ENCODE measurements around the gene COL9A1.

Gene COL9A1

GRCh38 chr6:70188202-70188601 is 114.7 kb downstream of the COL9A1 start:
- H3K4me2 ChIP-seq (ENCODE audit: low read length), result no peak overlapping the region
- no peak overlapping the region for H3K27ac ChIP-seq
- H3K4me1 ChIP-seq, result no peaks in the 10 kb centered on the region
- no peak overlapping the region for H3K4me3 ChIP-seq (ENCODE audit: low read depth, low read length)
- no peaks in the 10 kb centered on the region for H3K79me2 ChIP-seq
- H3K36me3 ChIP-seq (ENCODE audit: control insufficient read depth, insufficient read depth, low read length), result no peaks in the 10 kb centered on the region
- no peak for TF ChIP-seq CTCF (IDR thresholded peaks at IDR 0.05)
- H2AFZ ChIP-seq, result no peak overlapping the region
- no peak overlapping the region for H3K9ac ChIP-seq
- H3K27me3 ChIP-seq (ENCODE audit: control insufficient read depth, insufficient read depth, low read length), result no peaks in the 10 kb centered on the region
- no peaks in the 10 kb centered on the region for H3K9me3 ChIP-seq (ENCODE audit: control insufficient read depth, low read length)

- Histone ChIP-seq H3K9me3 (ENCODE audit: control insufficient read depth, low read length) (no peaks in the 10 kb centered on the region), H2AFZ (no peak overlapping the region), H3K27ac (no peak overlapping the region), H3K36me3 (ENCODE audit: control insufficient read depth, insufficient read depth, low read length) (no peaks in the 10 kb centered on the region), H3K79me2 (no peaks in the 10 kb centered on the region), H3K4me2 (ENCODE audit: low read length) (no peak overlapping the region), H3K9ac (no peak overlapping the region), H3K4me3 (ENCODE audit: low read depth, low read length) (no peak overlapping the region), H3K27me3 (ENCODE audit: control insufficient read depth, insufficient read depth, low read length) (no peaks in the 10 kb centered on the region), H3K4me1 (no peaks in the 10 kb centered on the region)
- no peak for TF ChIP-seq CTCF (IDR thresholded peaks at IDR 0.05)
Measured at GRCh38 chr6:70186461-70186860, 116.4 kb downstream of the COL9A1 start.

GRCh38 chr6:70184723-70185122 is 118.2 kb downstream of the COL9A1 start:
- Histone ChIP-seq H3K27ac (no peak overlapping the region), H3K27me3 (ENCODE audit: control insufficient read depth, insufficient read depth, low read length) (no peaks in the 10 kb centered on the region), H2AFZ (no peak overlapping the region), H3K79me2 (no peaks in the 10 kb centered on the region), H3K4me3 (ENCODE audit: low read depth, low read length) (no peak overlapping the region), H3K9ac (no peak overlapping the region), H3K9me3 (ENCODE audit: control insufficient read depth, low read length) (no peaks in the 10 kb centered on the region), H3K4me1 (no peaks in the 10 kb centered on the region), H3K36me3 (ENCODE audit: control insufficient read depth, insufficient read depth, low read length) (no peaks in the 10 kb centered on the region), H3K4me2 (ENCODE audit: low read length) (no peak overlapping the region)
- TF ChIP-seq CTCF (IDR thresholded peaks at IDR 0.05), result no peak

GRCh38 chr6:70183538-70183937 is 119.3 kb downstream of the COL9A1 start:
- H3K36me3 ChIP-seq (ENCODE audit: control insufficient read depth, insufficient read depth, low read length), result no peaks in the 10 kb centered on the region
- H3K27me3 ChIP-seq (ENCODE audit: control insufficient read depth, insufficient read depth, low read length), result no peaks in the 10 kb centered on the region
- no peak overlapping the region for H3K4me3 ChIP-seq (ENCODE audit: low read depth, low read length)
- H3K9ac ChIP-seq, result no peak overlapping the region
- H3K79me2 ChIP-seq, result no peaks in the 10 kb centered on the region
- no peaks in the 10 kb centered on the region for H3K9me3 ChIP-seq (ENCODE audit: control insufficient read depth, low read length)
- no peak for TF ChIP-seq CTCF (IDR thresholded peaks at IDR 0.05)
- no peak overlapping the region for H2AFZ ChIP-seq
- H3K4me2 ChIP-seq (ENCODE audit: low read length), result no peak overlapping the region
- no peak overlapping the region for H3K27ac ChIP-seq
- H3K4me1 ChIP-seq, result no peaks in the 10 kb centered on the region

GRCh38 chr6:70180901-70181599 is 121.8 kb downstream of the COL9A1 start:
- no peak overlapping the region for H3K4me3 ChIP-seq (ENCODE audit: low read depth, low read length)
- no peak overlapping the region for H3K27ac ChIP-seq
- H3K9me3 ChIP-seq (ENCODE audit: control insufficient read depth, low read length), result no peaks in the 10 kb centered on the region

More at GRCh38 chr6:70180901-70181599, 121.8 kb downstream of the COL9A1 start:
- Histone ChIP-seq H3K79me2 (no peaks in the 10 kb centered on the region), H2AFZ (no peak overlapping the region), H3K4me1 (no peaks in the 10 kb centered on the region), H3K27me3 (ENCODE audit: control insufficient read depth, insufficient read depth, low read length) (no peaks in the 10 kb centered on the region), H3K36me3 (ENCODE audit: control insufficient read depth, insufficient read depth, low read length) (no peaks in the 10 kb centered on the region), H3K4me2 (ENCODE audit: low read length) (no peak overlapping the region), H3K9ac (no peak overlapping the region)
- no peak for TF ChIP-seq CTCF (IDR thresholded peaks at IDR 0.05)
